CD4-positive, alpha-beta T cell treated with Interleukin-4 for 4 hours (primary cell): ENCODE data around the gene UPK1A.
"Not testable (repeated sequence)": the region's sequence is repeated elsewhere in the genome, so short reads cannot be mapped to it uniquely, and the experiment has no call there.

Source experiments
- DNase-seq: peaks from one replicate; pipeline ENCODE4 v3.0.0-alpha.2; 2020

UPK1A gene

DNA sequence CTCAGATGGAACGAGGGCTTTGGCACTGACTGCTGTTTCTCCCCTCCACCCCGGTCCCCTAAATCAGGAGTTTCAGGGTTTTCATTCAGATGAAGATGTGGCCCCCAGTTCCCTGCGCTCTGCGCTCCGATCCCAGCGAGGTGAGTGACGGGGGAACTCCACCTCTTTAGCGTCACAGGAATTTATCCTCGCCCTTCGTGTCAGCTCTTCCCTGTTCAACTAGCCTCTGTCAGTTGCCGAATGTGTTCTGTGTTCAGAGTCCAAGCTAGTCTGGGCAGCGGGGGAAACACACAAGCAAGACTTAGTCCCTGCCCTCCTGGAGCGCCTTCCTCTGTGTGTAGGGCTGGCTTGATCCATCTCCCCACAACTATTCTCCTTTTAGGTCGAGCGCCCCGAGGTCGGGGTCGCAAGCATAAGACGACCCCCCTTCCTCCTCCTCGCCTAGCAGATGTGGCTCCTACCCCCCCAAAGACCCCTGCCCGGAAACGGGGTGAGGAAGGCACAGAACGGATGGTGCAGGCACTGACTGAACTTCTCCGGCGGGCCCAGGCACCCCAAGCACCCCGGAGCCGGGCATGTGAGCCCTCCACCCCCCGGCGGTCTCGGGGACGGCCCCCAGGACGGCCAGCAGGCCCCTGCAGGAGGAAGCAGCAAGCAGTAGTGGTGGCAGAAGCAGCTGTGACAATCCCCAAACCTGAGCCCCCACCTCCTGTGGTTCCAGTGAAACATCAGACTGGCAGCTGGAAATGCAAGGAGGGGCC lies 53.3 kb downstream of the UPK1A start:
- no peak for DNase-seq

GRCh38 chr19:35720163-35720524 lies 53.8 kb downstream of the UPK1A start:
- DNase-seq = no peak

GRCh38 chr19:35720648-35721047 lies 54.3 kb downstream of the UPK1A start:
- no peak for DNase-seq

DNA sequence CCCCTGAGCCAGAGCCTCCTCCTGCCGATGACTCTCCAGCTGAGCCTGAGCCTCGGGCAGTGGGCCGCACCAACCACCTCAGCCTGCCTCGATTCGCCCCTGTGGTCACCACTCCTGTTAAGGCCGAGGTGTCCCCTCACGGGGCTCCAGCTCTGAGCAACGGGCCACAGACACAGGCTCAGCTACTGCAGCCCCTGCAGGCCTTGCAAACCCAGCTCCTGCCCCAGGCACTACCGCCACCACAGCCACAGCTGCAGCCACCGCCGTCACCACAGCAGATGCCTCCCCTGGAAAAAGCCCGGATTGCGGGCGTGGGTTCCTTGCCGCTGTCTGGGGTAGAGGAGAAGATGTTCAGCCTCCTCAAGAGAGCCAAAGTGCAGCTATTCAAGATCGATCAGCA lies 55.1 kb downstream of the UPK1A start:
- no peak for DNase-seq

- no peak for DNase-seq
Observed at GRCh38 chr19:35722461-35722860, 56.1 kb downstream of the UPK1A start.

DNA sequence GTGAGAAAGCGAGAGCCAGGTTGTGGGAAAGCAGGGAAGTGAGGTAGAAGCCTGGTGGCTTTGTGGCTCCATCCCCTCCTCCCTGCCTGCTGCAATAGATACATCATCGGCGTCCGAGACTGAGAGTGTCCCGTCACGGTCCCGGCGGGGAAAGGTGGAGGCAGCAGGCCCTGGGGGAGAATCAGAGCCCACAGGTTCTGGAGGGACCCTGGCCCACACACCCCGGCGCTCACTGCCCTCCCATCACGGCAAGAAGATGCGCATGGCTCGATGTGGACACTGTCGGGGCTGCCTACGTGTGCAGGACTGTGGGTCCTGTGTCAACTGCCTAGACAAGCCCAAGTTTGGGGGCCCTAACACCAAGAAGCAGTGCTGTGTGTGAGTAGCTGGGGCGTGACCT lies 56.6 kb downstream of the UPK1A start:
- DNase-seq = no peak

GRCh38 chr19:35723671-35724070 lies 57.4 kb downstream of the UPK1A start:
- DNase-seq = no peak

DNA sequence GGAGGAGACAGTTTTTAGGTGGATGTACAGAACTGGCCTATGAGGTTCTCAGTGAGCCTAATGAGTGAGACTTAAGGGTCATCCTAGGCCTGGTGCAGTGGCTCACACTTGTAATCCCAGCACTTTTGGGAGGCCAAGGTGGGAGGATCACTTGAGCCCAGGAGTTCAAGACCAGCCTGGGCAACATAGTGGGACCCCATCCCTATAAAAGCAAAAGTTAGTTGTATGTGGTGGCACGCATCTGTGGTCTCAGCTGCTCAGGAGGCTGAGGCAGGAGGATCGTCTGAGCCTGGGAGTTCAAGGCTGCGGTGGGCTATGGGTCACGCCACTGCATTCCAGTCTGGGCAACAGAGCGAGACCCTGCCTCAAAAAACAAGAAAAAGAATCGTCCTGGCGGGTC lies 57.8 kb downstream of the UPK1A start:
- DNase-seq = not testable (repeated sequence)

DNA sequence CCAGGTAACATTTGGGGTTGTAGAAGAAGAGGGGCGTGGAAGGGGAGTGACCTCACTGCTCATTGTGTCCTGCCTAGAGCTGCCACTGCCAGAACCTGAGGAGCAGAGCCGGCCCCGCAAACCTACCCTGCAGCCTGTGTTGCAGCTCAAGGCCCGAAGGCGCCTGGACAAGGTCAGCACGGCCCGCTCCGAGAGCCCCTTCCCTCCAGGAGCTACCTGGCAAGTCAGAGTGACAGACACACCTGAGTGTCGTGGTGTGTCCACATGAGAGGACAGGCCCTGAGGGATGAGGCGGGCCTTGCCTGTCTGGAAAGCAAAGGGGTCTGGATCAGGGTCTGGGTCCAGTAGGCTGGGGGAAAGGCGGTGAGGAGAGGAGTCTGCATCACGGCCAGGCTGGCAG lies 58.2 kb downstream of the UPK1A start:
- no peak for DNase-seq

DNA sequence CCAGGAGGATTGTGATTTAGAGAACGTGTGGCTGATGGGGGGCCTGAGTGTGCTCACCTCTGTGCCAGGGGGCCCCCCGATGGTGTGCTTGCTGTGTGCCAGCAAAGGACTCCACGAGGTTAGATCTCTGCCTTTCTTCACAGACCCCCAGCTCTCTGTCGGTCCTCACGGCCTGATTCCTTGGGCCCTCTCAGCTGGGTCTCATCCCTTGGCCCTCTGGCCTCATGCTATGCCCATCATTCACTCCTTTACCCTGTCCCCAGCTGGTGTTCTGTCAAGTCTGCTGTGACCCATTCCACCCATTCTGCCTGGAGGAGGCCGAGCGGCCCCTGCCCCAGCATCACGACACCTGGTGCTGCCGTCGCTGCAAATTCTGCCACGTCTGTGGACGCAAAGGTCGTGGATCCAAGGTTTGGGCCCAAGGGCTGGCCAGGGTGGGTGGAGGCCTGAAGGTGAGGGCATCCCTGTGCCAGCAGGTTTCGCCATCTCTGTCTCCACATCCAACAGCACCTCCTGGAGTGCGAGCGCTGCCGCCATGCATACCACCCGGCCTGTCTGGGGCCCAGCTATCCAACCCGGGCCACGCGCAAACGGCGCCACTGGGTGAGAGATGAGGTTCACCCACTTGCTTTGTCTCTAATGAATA lies 59.0 kb downstream of the UPK1A start:
- DNase-seq = no peak

- no peak for DNase-seq
Observed at GRCh38 chr19:35727053-35727955, 61.0 kb downstream of the UPK1A start.
